Ascending aorta (tissue), 2 donors: ENCODE results near the gene IL1F10. TPM values are rescaled to one million over a fixed set of nuclear protein-coding genes. Genes with fewer than 3 reads are reported as not detected.

ENCODE experiments used
- DNase-seq, 2 donors: peaks; one replicate each; pipeline ENCODE4 v3.0.0-alpha.2; 2019; ENCODE audit warnings: low spot score in 2 of 2
- H3K27ac ChIP-seq, 2 donors: fragments of 200-600 bp; sonication (generic); one replicate each; pipeline ENCODE4 v1.5.1; 2016 to 2017; ENCODE audit warnings: mild to moderate bottlenecking in 1 of 2
- H3K27me3 ChIP-seq: fragments of 200-600 bp; sonication (generic); one replicate; pipeline ENCODE4 v1.5.1; 2017
- H3K36me3 ChIP-seq, 2 donors: fragments of 200-600 bp; sonication (generic); one replicate each; pipeline ENCODE4 v1.5.1; 2016
- H3K4me1 ChIP-seq, 2 donors: fragments of 200-600 bp; sonication (generic); one replicate each; pipeline ENCODE4 v1.5.1; 2016 to 2017; ENCODE audit warnings: mild to moderate bottlenecking in 1 of 2
- H3K4me3 ChIP-seq, 2 donors: fragments of 200-600 bp; sonication (generic); one replicate each; pipeline ENCODE4 v1.5.1; 2016 to 2017; ENCODE audit warnings: mild to moderate bottlenecking in 1 of 2
- H3K9me3 ChIP-seq, 2 donors: fragments of 200-600 bp; sonication (generic); one replicate each; pipeline ENCODE4 v1.5.1; 2016
- CTCF ChIP-seq, 3 experiments: fragments of 200-600 bp in 2 of 3; fragments of 450-650 bp in 1 of 3; sonication (generic) in 2 of 3; IDR thresholded peaks; one replicate each; pipeline ENCODE4 v1.5.1; 2016 to 2019; ENCODE audit warnings: antibody characterized with exemption in 3 of 3, mild to moderate bottlenecking in 1 of 3, moderate library complexity in 1 of 3
- intact Hi-C: fragments of 100-400 bp; cut with DNase I; formaldehyde crosslinking; loops from one replicate; pipeline ENCODE4 v1.15.1; 2023
- total RNA-seq: library from RNA; depleted of rRNA; stranded (reverse); fragments of >200 nt; gene quantifications from one replicate; pipeline ENCODE4 v1.1.0, GENCODE V29; 2016

Gene IL1F10
- total RNA-seq: not detected

DNA sequence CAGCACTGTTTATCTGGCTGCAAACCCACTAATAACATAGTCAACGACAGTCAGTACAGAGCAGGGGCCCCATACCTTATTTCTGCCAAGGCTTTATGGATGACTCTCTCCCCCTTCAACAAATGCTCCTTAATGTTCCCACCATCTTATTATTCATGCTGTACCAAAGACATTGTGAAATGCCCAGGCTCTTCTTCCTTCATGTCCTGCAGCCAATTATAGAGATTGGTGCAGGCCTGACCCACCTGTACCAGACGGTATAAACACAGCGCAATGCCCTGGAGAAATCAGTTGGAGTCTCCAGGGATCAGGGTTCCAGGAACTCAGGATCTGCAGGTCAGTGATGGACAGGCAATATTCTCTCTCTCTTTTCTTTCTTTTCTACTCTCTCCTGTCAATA, at the start of gene IL1F10:
Gene IL1F10 (plus strand): TSS at position 290 of the 400 bp plus-strand sequence. CDS start 4,769 bp downstream, outside the sequence.
- TF ChIP-seq CTCF (IDR thresholded peaks at IDR 0.05): no peak
- Histone ChIP-seq H3K9me3 (no peaks in the 10 kb centered on the region), H3K4me1 (no peaks in the 10 kb centered on the region), H3K27me3 (no peaks in the 10 kb centered on the region), H3K4me3 (no peak within 1 kb of the TSS), H3K36me3 (no peaks in the 10 kb centered on the region), H3K27ac (no peak within 1 kb of the TSS)
- intact Hi-C loops: no loop called here
- no peak for DNase-seq

GRCh38 chr2:113018509-113018908, 49.3 kb upstream of the IL1F10 start:
- intact Hi-C loops: no loop called here
- Histone ChIP-seq H3K4me1 (no peaks in the 10 kb centered on the region), H3K27ac (no peak overlapping the region), H3K9me3 (no peaks in the 10 kb centered on the region), H3K27me3 (no peaks in the 10 kb centered on the region), H3K4me3 (no peak overlapping the region), H3K36me3 (no peaks in the 10 kb centered on the region)
- no peak for DNase-seq
- TF ChIP-seq CTCF (IDR thresholded peaks at IDR 0.05): no peak

- no peak for TF ChIP-seq CTCF (IDR thresholded peaks at IDR 0.05)
- DNase-seq: no peak
- Histone ChIP-seq H3K4me1 (no peaks in the 10 kb centered on the region), H3K36me3 (no peaks in the 10 kb centered on the region), H3K27me3 (no peaks in the 10 kb centered on the region), H3K27ac (no peak overlapping the region), H3K9me3 (no peaks in the 10 kb centered on the region), H3K4me3 (no peak overlapping the region)
- intact Hi-C loops: no loop called here
These were observed 46.5 kb upstream of the IL1F10 start for GRCh38 chr2:113021312-113021711.

GRCh38 chr2:113024764-113025163, 43.0 kb upstream of the IL1F10 start:
- Histone ChIP-seq H3K9me3 (no peaks in the 10 kb centered on the region), H3K27ac (no peak overlapping the region), H3K4me1 (no peaks in the 10 kb centered on the region), H3K36me3 (no peaks in the 10 kb centered on the region), H3K4me3 (no peak overlapping the region), H3K27me3 (no peaks in the 10 kb centered on the region)
- no peak for DNase-seq
- no peak for TF ChIP-seq CTCF (IDR thresholded peaks at IDR 0.05)
- intact Hi-C loops: no loop called here

DNA sequence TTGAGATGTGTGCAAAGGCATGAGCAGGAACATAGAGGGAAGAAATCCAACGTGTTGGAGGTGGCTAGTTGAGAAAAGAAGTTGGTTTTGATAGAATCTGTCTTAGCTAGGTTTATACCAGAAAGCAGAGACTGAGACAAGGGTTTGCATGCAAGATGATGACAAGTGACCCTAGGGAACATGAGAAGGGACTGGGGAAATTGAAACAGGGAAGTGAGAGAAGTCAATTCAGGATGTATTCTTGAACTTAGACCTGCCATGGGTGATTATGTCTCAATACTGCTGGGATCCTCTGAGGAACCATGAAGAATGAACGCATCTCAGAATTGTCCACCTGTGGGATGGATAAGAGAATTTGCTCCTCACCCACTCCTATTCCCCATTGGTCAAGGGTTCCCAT, 42.0 kb upstream of the IL1F10 start:
- no peak for DNase-seq
- intact Hi-C loops: no loop called here
- Histone ChIP-seq H3K27me3 (no peaks in the 10 kb centered on the region), H3K4me3 (no peak overlapping the region), H3K4me1 (no peaks in the 10 kb centered on the region), H3K36me3 (no peaks in the 10 kb centered on the region), H3K9me3 (no peaks in the 10 kb centered on the region), H3K27ac (no peak overlapping the region)
- TF ChIP-seq CTCF (IDR thresholded peaks at IDR 0.05): no peak

DNA sequence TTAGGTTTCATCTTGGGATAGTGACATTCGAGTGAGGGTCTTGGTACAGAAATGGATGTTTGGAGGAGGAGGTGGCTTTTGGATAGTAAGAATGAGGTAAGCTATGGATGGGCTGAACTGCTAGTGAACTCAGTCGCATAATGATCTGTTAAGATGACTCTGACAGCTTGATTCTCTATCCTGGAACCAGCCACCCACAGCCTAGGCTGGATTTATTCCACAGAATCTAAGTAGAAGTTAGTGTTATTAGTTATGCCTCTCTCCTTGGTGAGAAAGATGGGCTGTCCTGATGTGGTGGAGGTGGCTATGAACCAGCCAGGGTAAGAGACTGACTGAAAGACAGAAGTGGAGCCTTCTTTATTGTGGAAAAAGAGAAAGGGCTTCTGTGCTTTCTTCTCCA, 40.1 kb upstream of the IL1F10 start:
- no peak overlapping the region for H3K4me3 ChIP-seq
- no peak overlapping the region for H3K27ac ChIP-seq
- H3K9me3 ChIP-seq: no peaks in the 10 kb centered on the region
- no peaks in the 10 kb centered on the region for H3K27me3 ChIP-seq
- no peak for TF ChIP-seq CTCF (IDR thresholded peaks at IDR 0.05)
- H3K36me3 ChIP-seq: no peaks in the 10 kb centered on the region
- DNase-seq: no peak
- no peaks in the 10 kb centered on the region for H3K4me1 ChIP-seq
- intact Hi-C loops: no loop called here
